Superior temporal gyrus (tissue), 1 donor: ENCODE measurements around the gene FGF19.

Experiments used
- DNase-seq: peaks from one replicate; pipeline ENCODE4 v3.0.0-alpha.2; 2016; ENCODE audit errors: extremely low spot score

Gene FGF19

GRCh38 chr11:69656536-69657455 lies 47.0 kb downstream of the FGF19 start:
- no peak for DNase-seq

- no peak for DNase-seq
These were observed 48.1 kb downstream of the FGF19 start for GRCh38 chr11:69655479-69656428.

- DNase-seq = no peak
These were observed 49.0 kb downstream of the FGF19 start for GRCh38 chr11:69654660-69655478.

- no peak for DNase-seq
These were observed 49.7 kb downstream of the FGF19 start for GRCh38 chr11:69654001-69654659.

GRCh38 chr11:69653406-69653960 lies 50.3 kb downstream of the FGF19 start:
- DNase-seq = no peak

- DNase-seq = no peak
These were observed 50.8 kb downstream of the FGF19 start for GRCh38 chr11:69652999-69653398.

GRCh38 chr11:69651834-69652620 lies 51.8 kb downstream of the FGF19 start:
- no peak for DNase-seq

- no peak for DNase-seq
These were observed 52.9 kb downstream of the FGF19 start for GRCh38 chr11:69650832-69651344.

- DNase-seq = no peak
These were observed 53.6 kb downstream of the FGF19 start for GRCh38 chr11:69650081-69650831.

GRCh38 chr11:69649576-69649900 lies 54.3 kb downstream of the FGF19 start:
- no peak for DNase-seq

- DNase-seq = no peak
These were observed 54.9 kb downstream of the FGF19 start for GRCh38 chr11:69648679-69649575.
